Activated T-cell treated with anti-CD3 and anti-CD28 coated beads, Interleukin-2, amount 50 U/mL, for 1 hour (primary cell): ENCODE data around the gene PDX1.
"Not testable (repeated sequence)": the region's sequence is repeated elsewhere in the genome, so short reads cannot be mapped to it uniquely, and the experiment has no call there.

Experiments
- DNase-seq: peaks from one replicate; pipeline ENCODE4 v3.0.0-alpha.2; 2020

Gene PDX1

GRCh38 chr13:27959976-27960361, 40.2 kb downstream of the PDX1 start:
- DNase-seq = no peak

- DNase-seq = no peak
Observed at GRCh38 chr13:27960362-27961226, 40.8 kb downstream of the PDX1 start.

GRCh38 chr13:27961227-27962085, 41.7 kb downstream of the PDX1 start:
- no peak for DNase-seq

- no peak for DNase-seq
Observed at GRCh38 chr13:27962128-27962841, 42.5 kb downstream of the PDX1 start.

GRCh38 chr13:27962982-27963381, 43.2 kb downstream of the PDX1 start:
- DNase-seq = no peak

- no peak for DNase-seq
Observed at GRCh38 chr13:27963491-27963890, 43.7 kb downstream of the PDX1 start.

GRCh38 chr13:27964206-27964605, 44.4 kb downstream of the PDX1 start:
- DNase-seq = not testable (repeated sequence)

GRCh38 chr13:27964741-27965323, 45.0 kb downstream of the PDX1 start:
- DNase-seq = no peak

- DNase-seq = no peak
Observed at GRCh38 chr13:27965343-27965739, 45.5 kb downstream of the PDX1 start.

- DNase-seq = no peak
Observed at GRCh38 chr13:27965740-27966640, 46.2 kb downstream of the PDX1 start.

GRCh38 chr13:27966641-27967202, 46.9 kb downstream of the PDX1 start:
- no peak for DNase-seq

- no peak for DNase-seq
Observed at GRCh38 chr13:27967203-27967735, 47.5 kb downstream of the PDX1 start.

GRCh38 chr13:27967736-27968315, 48.0 kb downstream of the PDX1 start:
- DNase-seq = no peak

- no peak for DNase-seq
Observed at GRCh38 chr13:27968316-27969081, 48.7 kb downstream of the PDX1 start.

GRCh38 chr13:27969082-27969865, 49.5 kb downstream of the PDX1 start, which contains the start of gene CDX2:
CDX2 (minus strand) TSS chr13:27969315; CDS start chr13:27969006, 309 bp downstream.
- DNase-seq = no peak

- no peak for DNase-seq
Observed at GRCh38 chr13:27969866-27970229, 50.0 kb downstream of the PDX1 start.

- no peak for DNase-seq
Observed at GRCh38 chr13:27970382-27971235, 50.8 kb downstream of the PDX1 start.

GRCh38 chr13:27971236-27971645, 51.4 kb downstream of the PDX1 start:
- no peak for DNase-seq
